Endometrial microvascular endothelial cells (primary cell): ENCODE results near the gene SLIT3. TPM values are rescaled to one million over a fixed set of nuclear protein-coding genes. Genes with fewer than 3 reads are reported as not detected.

ENCODE experiments used
- in situ Hi-C: cut with HindIII; loops from 2 replicates; pipeline ENCODE4 v1.10.0; 2017; ENCODE audit warnings: low sequenced_read_pairs, low pct_unique_long_range_greater_than_20kb; ENCODE audit errors: inconsistent ontology term
- total RNA-seq: library from RNA; depleted of rRNA; stranded (reverse); fragments of >200 nt; gene quantifications from one replicate; pipeline ENCODE4 v1.2.3, GENCODE V29; 2015; ENCODE audit errors: inconsistent ontology term

Gene SLIT3
- total RNA-seq, 1 donor from 2014 or later = under 0.01 TPM

DNA sequence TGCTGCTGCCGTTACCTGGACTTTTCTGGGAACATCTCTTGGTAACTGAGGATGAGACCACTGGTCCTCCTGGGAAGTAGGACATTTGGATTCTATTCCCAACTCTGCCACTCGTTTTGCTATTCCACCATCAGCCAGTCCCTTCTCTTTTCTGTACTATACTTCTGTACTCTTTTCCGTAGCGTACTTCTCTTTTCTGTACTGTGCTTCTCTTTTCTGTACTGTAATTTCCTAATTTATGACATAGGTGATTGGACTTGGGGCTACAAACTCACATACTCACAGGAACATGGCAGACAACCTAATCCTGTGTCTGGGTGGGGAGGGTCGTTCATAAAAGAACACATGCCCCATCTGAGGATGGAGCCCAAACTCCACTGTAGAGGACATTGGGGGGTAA, 386.4 kb downstream of the SLIT3 start:
- in situ Hi-C loops = no loop called here

DNA sequence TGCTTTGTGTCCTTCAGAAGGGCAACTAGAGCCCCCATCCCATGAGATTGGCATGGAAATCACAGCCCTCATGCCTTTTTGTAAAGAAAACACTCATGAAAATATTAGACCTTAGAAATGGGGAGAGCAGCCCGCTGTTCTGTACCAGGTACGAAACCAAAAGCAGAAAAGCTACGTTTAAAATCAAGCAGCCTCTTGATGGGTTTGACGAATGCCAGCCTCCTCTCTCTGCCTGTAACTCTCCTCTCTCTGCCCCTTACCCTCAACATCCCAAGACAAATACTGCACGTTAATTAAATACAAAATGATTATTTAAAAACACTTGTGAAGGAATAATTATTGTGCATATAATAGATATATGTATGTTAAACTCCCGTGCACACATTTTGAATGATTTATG, 390.1 kb downstream of the SLIT3 start:
- in situ Hi-C loops = no loop called here

DNA sequence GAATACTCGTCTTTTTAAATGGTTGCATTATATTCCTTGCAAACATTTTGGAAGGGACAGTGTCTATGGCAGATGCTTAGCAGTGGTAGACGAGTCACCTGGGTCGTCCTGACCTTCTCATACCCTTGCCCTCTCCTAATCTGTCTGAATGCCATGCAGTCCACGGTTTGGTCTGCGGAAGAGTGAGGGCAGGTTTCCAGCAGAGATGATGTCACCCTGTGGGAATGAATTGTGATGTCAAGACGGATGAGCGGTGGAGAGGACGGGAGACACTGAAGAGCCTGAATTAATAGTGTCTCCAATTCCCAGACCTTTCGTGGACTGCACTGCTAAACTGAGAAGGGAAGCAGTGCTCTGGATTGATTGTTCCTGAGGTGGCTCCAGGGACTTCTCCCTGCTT, 392.7 kb downstream of the SLIT3 start:
- in situ Hi-C loops = no loop called here

DNA sequence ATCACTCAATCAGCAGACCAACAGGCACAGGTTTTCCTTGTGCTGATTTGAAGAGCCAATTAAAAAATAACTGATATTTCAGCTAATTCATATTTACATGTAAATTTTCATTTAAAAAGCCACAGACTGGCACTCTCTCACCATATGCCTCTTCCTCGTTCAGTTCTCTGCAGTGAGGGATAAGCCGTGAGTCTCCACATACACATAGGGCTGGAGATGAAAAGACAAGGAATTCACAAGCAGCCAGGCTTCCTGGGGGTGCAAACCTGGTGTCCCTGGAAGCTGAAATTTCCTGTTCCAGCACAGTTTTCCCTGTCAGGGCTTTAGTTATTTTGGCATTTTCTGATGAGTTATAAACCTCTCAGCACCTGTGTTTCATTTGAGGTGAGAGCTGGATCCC, 397.9 kb downstream of the SLIT3 start:
- in situ Hi-C loops = no loop called here

DNA sequence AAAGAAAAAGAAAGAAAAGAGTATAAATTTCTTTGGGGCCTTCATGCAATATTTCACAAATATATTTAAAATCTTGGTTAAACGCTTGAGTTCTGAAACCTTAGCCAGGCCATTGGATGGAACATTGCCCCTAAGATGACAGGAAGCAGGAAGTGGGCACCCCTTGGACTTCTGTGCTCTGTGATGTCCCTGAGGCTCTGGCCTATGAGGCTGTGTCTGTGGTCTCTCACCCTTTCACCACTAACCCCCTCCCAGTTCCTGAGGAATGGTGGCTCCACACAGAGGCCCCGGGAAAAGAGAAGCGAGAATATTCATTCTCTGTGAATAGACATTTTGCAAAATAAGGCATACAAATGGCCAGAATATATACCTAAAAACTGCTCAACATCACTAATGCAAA, 401.3 kb downstream of the SLIT3 start:
- in situ Hi-C loops = no loop called here

DNA sequence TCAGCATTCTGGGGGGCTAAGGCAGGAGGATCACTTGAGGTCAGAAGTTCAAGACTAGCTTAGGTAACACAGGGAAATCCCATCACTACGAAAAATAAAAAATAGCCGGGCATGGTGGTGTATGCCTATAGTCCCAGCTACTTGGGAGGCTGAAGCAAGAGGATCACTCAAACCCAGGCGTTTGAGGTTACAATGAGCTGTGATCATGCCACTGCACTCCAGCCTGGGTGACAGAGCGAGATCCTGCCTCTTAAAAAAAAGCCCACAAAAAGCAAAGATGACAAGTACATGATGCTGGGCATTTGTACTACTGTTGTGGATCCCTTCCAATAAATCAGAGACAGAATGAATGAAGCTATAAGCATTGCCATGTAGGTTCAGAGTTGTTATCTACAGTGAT, 401.7 kb downstream of the SLIT3 start:
- in situ Hi-C loops = no loop called here

DNA sequence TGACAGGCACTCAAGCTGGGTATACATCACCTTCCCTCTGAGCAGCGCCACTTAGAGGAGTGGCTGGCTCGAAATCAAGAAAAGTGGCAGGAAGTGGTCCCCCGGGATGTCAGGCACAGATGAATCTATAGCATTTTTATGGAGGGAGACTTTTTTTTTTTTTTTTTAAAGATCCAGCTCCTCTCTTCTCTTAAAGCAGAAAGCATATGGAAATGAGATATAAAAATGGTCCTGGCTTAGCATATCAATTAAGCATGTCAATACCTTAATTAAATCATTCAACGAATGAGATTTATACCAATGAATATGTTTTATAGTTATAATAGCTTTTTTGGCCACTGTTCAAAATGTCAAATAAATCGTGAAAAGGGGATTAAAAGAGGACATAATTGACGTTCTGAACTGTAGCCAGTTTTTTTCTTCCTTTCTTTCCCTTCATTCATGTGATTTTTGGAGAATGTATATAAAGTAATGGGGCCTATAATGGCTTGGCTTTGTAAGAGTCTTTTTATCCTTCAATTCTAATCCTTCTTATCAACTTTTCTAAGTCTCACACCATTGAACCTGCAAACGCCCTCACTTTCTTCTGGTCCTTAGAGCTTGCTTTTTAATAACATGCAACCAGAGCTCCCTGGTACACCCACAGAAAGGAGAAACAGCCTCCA, 402.6 kb downstream of the SLIT3 start:
- in situ Hi-C loops = no loop called here

DNA sequence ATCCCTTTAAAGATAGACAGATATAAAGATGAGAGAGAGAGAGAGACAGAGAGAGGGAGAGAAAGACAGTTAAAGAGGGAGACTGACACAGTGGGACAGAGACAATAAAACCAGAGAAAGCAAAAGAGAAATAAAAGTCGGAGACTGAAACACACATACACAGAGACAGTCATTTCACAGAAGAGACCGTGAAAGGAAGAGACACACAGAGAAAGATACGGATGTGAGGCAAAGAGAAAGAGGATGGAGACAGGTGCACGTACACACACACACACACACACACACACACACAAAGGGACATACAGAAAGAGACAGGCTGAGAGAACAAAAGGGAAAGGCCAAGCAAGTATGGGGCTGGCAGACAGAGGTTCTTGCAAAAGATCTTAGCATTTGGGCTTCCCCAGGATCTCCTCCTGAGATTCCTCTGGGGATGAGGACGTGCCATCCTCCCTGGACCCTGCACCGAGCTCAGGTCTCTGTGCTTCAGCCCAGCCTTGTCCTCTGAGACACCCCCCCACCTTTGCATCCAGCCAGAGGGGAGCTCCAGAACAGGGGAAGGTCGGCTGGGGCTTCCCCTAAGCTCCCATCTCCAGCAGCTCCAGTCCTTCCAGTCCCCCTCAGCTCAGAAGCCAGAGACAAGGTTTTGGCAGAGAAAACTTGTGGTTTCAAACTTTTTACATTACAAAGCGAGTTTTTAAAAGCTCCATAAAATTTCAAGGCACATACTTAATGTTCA, 403.4 kb downstream of the SLIT3 start:
- in situ Hi-C loops = no loop called here

DNA sequence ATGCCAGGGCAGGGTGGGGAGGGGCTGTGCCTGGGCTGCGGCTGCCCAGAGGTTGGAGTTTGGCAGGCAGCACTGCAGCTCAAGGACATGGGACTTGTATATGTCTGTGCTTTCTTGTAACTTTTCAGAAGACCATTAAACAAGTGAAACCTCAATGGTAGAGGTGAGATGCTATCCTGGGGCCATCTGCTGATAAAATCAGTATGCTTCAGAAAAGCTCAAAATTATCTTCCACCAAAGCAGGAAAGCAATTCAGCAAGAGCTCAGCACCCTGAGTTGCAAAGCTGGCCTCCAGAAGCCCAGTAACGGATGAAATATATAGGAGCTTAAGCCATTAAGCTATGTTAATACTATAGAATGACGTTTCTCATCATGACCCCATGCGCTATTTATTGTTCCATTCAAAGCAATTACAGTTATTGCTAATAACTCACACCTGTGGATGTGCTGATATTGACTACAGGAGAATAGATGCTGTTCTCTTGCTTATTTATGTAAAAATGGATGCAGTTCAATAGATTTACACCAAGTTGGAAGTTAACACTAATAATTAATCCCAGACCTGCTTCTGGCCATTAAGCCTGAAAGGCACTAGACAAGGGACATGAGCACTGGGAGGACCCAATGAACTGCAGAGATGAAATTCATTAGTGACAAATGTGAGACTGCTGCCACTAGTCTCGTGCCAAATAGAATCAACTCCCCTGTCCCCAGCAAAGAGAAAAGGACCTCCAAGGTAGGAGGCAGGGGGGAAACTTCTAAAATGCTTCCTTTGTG, 405.5 kb downstream of the SLIT3 start:
- in situ Hi-C loops = no loop called here

DNA sequence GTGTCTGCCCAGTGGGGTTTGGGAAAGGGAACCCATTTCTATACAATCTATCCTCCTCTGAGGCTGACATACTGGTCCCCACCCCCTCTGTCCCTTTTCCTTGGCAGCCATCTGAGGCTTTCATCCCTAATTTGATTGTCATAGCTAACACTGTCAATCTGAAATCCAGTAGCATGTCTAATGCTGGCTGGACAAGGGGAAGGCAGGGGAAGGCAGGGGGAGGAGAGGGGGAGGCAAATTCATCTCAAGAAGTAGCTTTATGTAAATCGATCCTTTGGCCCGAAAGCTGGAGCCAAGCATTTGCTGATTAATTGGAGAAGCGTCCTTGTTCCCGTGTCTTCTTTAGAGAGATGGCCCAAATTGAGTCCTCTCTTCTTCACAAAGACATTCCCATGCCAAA, 407.7 kb downstream of the SLIT3 start:
- in situ Hi-C loops = no loop called here

DNA sequence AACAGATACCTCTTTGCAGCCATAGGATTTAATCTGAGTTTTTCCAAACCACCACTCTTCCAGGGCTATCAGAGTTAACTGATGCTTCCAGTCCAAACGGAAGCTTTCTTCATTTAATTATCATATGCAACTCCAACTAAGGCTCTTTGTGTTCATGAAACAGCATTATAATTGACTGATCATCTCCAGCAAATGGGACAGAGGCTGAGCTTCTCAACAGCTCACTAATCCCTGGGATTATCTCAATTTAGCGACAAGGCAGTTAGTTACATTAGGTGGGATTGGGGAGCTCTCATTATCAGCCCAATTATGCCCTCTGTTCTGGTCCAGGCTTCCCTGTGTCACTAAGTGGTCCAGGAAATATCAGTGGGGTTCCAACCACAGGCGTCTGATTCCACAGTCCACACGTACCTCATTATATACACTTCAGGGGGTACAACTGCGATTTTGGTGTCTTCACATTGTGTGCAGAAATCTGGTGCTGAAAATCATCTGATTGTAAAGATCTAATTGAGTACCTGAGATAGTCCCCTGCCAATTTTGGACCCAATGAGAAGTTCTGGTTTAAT, 408.2 kb downstream of the SLIT3 start:
- in situ Hi-C loops = no loop called here

DNA sequence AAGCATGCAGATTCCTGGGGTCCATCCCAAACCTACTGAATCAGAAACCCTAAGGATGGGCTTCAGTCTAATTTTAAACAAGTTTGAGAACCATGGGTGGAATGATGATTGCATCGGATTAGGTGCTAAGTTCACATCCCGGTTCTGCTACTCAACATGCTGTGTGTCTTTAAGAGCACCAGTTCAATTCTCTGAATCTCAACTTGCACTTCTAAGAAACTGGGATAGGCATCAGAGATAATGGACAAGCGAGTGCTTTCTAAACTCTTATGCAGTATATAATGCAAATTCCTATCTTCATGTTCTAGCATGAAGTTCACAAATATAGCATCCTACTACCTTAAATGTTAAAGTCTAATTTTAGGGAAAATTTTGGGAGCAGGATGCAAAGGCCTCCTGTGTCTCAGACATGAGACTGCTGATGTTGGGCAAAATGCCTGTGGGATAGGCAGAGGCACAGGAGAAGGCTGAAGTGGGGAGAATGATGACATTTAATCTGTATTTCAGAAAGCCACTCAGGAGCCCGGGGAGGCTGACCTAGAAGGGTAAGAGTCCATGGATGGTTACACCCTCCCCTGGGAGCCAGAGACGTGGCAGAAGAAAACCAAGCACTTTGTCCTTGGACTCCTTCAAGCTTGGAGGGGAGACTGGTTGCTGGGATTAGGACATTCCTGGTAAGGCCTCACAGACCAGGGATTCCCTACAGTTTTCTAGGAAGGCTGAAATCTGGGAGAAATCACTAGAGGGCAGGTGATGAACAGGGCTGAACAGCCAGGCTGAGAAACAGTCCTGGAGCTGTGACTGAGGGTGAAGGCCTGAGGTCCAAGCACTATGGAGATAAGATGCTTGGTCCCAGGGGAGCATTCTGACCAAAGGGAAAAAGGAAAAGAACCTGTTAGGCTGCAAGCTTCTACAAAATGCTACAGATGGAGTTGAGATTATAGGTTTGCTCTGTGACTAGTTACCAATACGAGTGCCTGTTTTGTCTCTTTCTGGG, 409.8 kb downstream of the SLIT3 start:
- in situ Hi-C loops = no loop called here

DNA sequence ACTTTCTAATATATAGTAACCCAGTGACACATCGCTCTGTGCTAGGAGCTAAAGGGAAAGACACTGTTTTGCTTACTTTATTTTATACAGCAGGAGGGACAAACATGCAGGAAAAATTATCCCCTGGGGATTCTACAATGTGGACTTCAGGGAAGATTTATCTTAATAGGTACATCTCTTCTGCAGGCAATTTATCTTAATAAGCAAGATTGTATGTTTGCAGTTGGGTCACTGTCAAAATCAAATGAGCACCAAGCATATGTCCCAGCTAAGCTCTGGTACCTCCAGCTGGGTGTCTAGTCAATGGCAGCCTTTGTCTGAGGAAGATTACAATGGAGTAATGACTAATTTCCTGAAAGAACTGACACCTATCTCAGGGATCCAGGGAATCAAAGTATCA, 411.9 kb downstream of the SLIT3 start:
- in situ Hi-C loops = no loop called here

DNA sequence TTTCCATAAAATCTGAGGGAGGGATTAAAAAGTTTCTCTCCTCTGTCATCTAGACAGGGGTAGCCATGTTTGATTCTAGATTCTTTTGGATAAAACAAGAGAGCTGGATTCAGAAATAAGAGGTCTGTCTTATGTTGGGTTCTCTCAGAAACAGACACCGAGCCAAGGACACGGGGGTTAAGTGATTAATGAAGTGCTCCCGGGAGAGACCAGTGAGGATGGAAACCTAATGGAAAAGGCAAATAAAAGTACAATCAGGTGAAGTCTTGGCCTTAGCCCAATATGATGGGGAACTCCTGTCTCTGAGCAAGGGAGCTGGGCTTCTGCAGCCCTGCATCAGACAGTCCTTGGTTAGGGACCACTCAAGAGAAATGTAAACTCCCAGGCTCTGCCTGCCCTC, 413.0 kb downstream of the SLIT3 start:
- in situ Hi-C loops = no loop called here

DNA sequence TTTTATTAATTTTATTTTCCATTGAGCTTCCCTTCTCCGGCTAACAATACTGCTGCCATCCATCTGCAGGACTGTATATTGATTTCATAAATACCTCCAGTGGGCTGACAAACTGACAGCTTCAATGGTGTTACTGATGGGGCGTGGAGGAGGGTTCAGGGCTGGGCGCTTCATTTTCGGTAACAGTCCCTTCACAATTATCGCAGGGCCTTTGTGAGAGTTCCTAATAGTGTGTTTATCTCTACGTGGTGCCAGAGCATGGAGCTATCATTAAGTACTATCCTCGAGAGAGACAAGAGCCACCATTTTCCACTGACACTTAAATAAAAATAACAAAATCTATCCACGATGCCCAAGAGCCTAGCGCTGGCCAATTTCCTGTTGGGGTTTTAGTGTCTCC, 414.8 kb downstream of the SLIT3 start:
- in situ Hi-C loops = no loop called here

DNA sequence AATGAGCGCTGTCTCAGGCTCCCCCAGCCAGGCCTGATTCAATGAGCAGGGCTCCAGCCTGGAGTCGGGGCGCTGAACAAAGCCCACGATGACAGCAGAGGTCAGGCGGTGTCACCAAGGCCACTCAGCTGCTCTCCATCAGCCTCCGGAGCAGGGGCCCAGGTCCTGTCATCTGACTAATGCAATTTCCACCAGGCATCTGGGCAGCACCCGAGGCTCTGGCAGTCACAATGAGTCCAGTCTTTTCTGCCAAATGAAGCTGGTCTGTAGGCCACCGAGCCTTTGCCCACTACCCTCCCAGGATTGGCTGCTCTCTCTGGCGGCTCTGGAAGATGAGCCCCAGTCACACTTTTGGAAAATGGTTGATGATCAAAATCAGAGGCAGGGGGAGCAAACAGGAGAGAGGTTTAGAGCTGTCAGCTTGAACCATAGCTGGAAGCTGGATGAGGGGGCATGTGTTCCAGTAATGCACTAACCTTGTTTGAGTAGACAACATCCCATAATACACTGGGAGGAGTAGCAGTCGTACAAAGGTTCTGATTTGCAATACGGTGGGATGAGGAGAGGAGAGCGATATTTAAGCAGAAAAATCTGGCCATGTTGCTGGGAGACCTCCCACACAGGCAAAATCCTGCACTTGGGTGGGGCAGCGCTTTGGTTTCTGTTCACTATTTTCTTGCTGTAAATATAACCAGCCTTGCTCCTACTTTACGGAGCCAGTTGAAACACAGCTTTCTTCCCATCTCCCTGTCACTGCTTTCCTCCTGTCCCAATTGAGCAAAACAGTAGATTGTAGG, 415.4 kb downstream of the SLIT3 start:
- in situ Hi-C loops = no loop called here

DNA sequence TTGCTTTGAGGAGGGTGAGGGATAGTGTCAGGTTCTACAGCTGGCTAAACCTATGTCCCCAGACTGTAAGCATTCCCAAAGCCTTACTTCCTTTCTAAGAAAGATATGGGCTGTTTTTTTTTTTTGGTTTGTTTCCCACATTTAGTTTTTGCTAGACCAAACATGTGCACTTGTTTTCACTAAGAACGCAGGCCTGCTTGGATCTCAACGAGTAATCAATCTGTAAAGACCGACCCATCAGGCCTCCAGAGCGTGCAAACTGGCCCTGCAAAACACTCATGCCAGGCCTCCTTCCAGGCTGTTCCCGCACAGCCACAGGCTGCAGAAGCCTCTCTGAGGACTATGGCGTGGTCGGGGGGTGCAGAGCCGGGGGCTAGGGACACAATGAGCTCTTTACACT, 416.9 kb downstream of the SLIT3 start:
- in situ Hi-C loops = no loop called here

DNA sequence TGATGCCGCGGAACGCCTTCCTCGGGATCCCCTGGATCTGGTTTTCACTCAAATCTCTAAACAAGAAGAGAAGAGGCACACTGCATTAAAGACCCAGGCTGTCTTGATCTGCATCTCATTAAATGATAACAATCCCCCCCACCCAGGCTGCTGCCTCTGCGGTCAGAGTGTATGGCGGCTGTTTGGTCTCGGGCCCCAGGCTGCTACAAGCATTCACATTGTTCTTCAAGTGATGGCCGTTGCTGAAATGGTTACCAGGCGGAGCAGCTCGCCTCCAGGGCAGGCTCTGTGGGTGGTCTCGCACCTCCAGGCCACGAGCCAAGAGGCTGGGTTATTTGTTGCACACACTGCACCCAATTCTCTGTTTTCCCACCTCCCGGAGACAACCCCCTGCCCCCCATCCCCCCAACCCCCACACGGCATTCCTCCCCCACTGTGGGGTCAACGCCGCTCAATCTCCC, 417.6 kb downstream of the SLIT3 start:
- in situ Hi-C loops = no loop called here
